ENCODE measurements around the gene WWOX. TPM values are rescaled to one million over a fixed set of nuclear protein-coding genes. Genes with fewer than 3 reads are reported as not detected.
A peak's percentile ranks its signal among the peaks of the same experiment; 100 is the strongest.

WWOX gene
- polyA plus RNA-seq, 4 donors, result 4.9 to 15.8 (median 7.0) TPM

GRCh38 chr16:78743556-78743955 is 644.1 kb downstream of the WWOX start:
- Histone ChIP-seq H3K27ac (ENCODE audit: low read depth in 1 of 3, low read length in 2 of 3) (peak overlapping the region in 1 of 3 donors; percentile 92), H3K9me3 (ENCODE audit: control insufficient read depth in 2 of 2, insufficient read depth in 1 of 2, low read depth in 1 of 2, low read length in 1 of 2) (peaks cover 0 to 6% of the 10 kb centered on the region in 2 donors), H3K36me3 (ENCODE audit: control insufficient read depth in 3 of 3, insufficient read depth in 2 of 3, low read depth in 1 of 3, low read length in 3 of 3) (no peaks in the 10 kb centered on the region), H3K4me3 (ENCODE audit: low read depth in 1 of 3, low read length in 3 of 3) (no peak overlapping the region), H3K4me1 (ENCODE audit: control insufficient read depth in 3 of 3, insufficient read depth in 2 of 3, low read depth in 1 of 3, low read length in 2 of 3) (peaks cover 0 to 13% (median 0%) of the 10 kb centered on the region in 3 donors), H3K27me3 (ENCODE audit: control insufficient read depth in 3 of 3, insufficient read depth in 3 of 3, low read length in 3 of 3) (no peaks in the 10 kb centered on the region)
- DNase-seq (no peak), FAIRE-seq (no peak)
- WGBS, 3 donors, result 82 to 84% (median 84%) methylated on average over 4 of the region's 4 CpGs

- FAIRE-seq (no peak), DNase-seq (no peak)
- Histone ChIP-seq H3K4me3 (ENCODE audit: low read depth in 1 of 3, low read length in 3 of 3) (no peak overlapping the region), H3K27ac (ENCODE audit: low read depth in 1 of 3, low read length in 2 of 3) (no peak overlapping the region), H3K4me1 (ENCODE audit: control insufficient read depth in 3 of 3, insufficient read depth in 2 of 3, low read depth in 1 of 3, low read length in 2 of 3) (peaks cover 0 to 13% (median 0%) of the 10 kb centered on the region in 3 donors), H3K27me3 (ENCODE audit: control insufficient read depth in 3 of 3, insufficient read depth in 3 of 3, low read length in 3 of 3) (no peaks in the 10 kb centered on the region), H3K36me3 (ENCODE audit: control insufficient read depth in 3 of 3, insufficient read depth in 2 of 3, low read depth in 1 of 3, low read length in 3 of 3) (no peaks in the 10 kb centered on the region), H3K9me3 (ENCODE audit: control insufficient read depth in 2 of 2, insufficient read depth in 1 of 2, low read depth in 1 of 2, low read length in 1 of 2) (peaks cover 0 to 6% of the 10 kb centered on the region in 2 donors)
- WGBS, 3 donors, result 56 to 80% (median 76%) methylated on average over 5 of the region's 5 CpGs
Measured at GRCh38 chr16:78744099-78744498, 644.6 kb downstream of the WWOX start.

- Histone ChIP-seq H3K4me3 (ENCODE audit: low read depth in 1 of 3, low read length in 3 of 3) (no peak overlapping the region), H3K36me3 (ENCODE audit: control insufficient read depth in 3 of 3, insufficient read depth in 2 of 3, low read depth in 1 of 3, low read length in 3 of 3) (no peaks in the 10 kb centered on the region), H3K27ac (ENCODE audit: low read depth in 1 of 3, low read length in 2 of 3) (no peak overlapping the region), H3K4me1 (ENCODE audit: control insufficient read depth in 3 of 3, insufficient read depth in 2 of 3, low read depth in 1 of 3, low read length in 2 of 3) (peaks cover 0 to 13% (median 0%) of the 10 kb centered on the region in 3 donors), H3K9me3 (ENCODE audit: control insufficient read depth in 2 of 2, insufficient read depth in 1 of 2, low read depth in 1 of 2, low read length in 1 of 2) (peaks cover 0 to 6% of the 10 kb centered on the region in 2 donors), H3K27me3 (ENCODE audit: control insufficient read depth in 3 of 3, insufficient read depth in 3 of 3, low read length in 3 of 3) (no peaks in the 10 kb centered on the region)
- FAIRE-seq, result no peak
- WGBS, 3 donors, result 67 to 84% (median 83%) methylated on average over 3 of the region's 3 CpGs
- DNase-seq, result no peak
Measured at GRCh38 chr16:78744796-78745107, 645.3 kb downstream of the WWOX start.

- no peaks in the 10 kb centered on the region for H3K36me3 ChIP-seq (ENCODE audit: control insufficient read depth in 3 of 3, insufficient read depth in 2 of 3, low read depth in 1 of 3, low read length in 3 of 3)
- FAIRE-seq, result no peak
- H3K4me1 ChIP-seq (ENCODE audit: control insufficient read depth in 3 of 3, insufficient read depth in 2 of 3, low read depth in 1 of 3, low read length in 2 of 3), result peaks cover 0 to 12% (median 0%) of the 10 kb centered on the region in 3 donors
- H3K4me3 ChIP-seq (ENCODE audit: low read depth in 1 of 3, low read length in 3 of 3), result no peak overlapping the region
- no peak overlapping the region for H3K27ac ChIP-seq (ENCODE audit: low read depth in 1 of 3, low read length in 2 of 3)
- DNase-seq, result no peak
- H3K9me3 ChIP-seq (ENCODE audit: control insufficient read depth in 2 of 2, insufficient read depth in 1 of 2, low read depth in 1 of 2, low read length in 1 of 2), result peaks cover 0 to 5% of the 10 kb centered on the region in 2 donors
- H3K27me3 ChIP-seq (ENCODE audit: control insufficient read depth in 3 of 3, insufficient read depth in 3 of 3, low read length in 3 of 3), result no peaks in the 10 kb centered on the region
- WGBS, 3 donors, result 56 to 81% (median 78%) methylated on average over 7 of the region's 7 CpGs
Measured at GRCh38 chr16:78745108-78746019, 645.9 kb downstream of the WWOX start.

GRCh38 chr16:78746718-78747117 is 647.3 kb downstream of the WWOX start:
- DNase-seq, result no peak
- Histone ChIP-seq H3K27me3 (ENCODE audit: control insufficient read depth in 3 of 3, insufficient read depth in 3 of 3, low read length in 3 of 3) (no peaks in the 10 kb centered on the region), H3K9me3 (ENCODE audit: control insufficient read depth in 2 of 2, insufficient read depth in 1 of 2, low read depth in 1 of 2, low read length in 1 of 2) (peaks cover 0 to 3% of the 10 kb centered on the region in 2 donors), H3K4me1 (ENCODE audit: control insufficient read depth in 3 of 3, insufficient read depth in 2 of 3, low read depth in 1 of 3, low read length in 2 of 3) (peaks cover 0 to 9% (median 0%) of the 10 kb centered on the region in 3 donors), H3K27ac (ENCODE audit: low read depth in 1 of 3, low read length in 2 of 3) (no peak overlapping the region), H3K4me3 (ENCODE audit: low read depth in 1 of 3, low read length in 3 of 3) (no peak overlapping the region), H3K36me3 (ENCODE audit: control insufficient read depth in 3 of 3, insufficient read depth in 2 of 3, low read depth in 1 of 3, low read length in 3 of 3) (no peaks in the 10 kb centered on the region)
- WGBS, 3 donors, result 90 to 100% (median 91%) methylated on average over 2 of the region's 2 CpGs
- FAIRE-seq, result no peak

- H3K9me3 ChIP-seq (ENCODE audit: control insufficient read depth in 2 of 2, insufficient read depth in 1 of 2, low read depth in 1 of 2, low read length in 1 of 2), result peaks cover 0 to 3% of the 10 kb centered on the region in 2 donors
- no peaks in the 10 kb centered on the region for H3K27me3 ChIP-seq (ENCODE audit: control insufficient read depth in 3 of 3, insufficient read depth in 3 of 3, low read length in 3 of 3)
- H3K36me3 ChIP-seq (ENCODE audit: control insufficient read depth in 3 of 3, insufficient read depth in 2 of 3, low read depth in 1 of 3, low read length in 3 of 3), result no peaks in the 10 kb centered on the region
- WGBS, 3 donors, result 88 to 95% (median 94%) methylated on average over 9 of the region's 9 CpGs
- H3K27ac ChIP-seq (ENCODE audit: low read depth in 1 of 3, low read length in 2 of 3), result no peak overlapping the region
- no peak overlapping the region for H3K4me3 ChIP-seq (ENCODE audit: low read depth in 1 of 3, low read length in 3 of 3)
- DNase-seq, result no peak
- FAIRE-seq, result no peak
- peaks cover 0 to 6% (median 0%) of the 10 kb centered on the region in 3 donors for H3K4me1 ChIP-seq (ENCODE audit: control insufficient read depth in 3 of 3, insufficient read depth in 2 of 3, low read depth in 1 of 3, low read length in 2 of 3)
Measured at GRCh38 chr16:78748220-78748929, 648.9 kb downstream of the WWOX start.

- H3K27me3 ChIP-seq (ENCODE audit: control insufficient read depth in 3 of 3, insufficient read depth in 3 of 3, low read length in 3 of 3), result no peaks in the 10 kb centered on the region
- H3K36me3 ChIP-seq (ENCODE audit: control insufficient read depth in 3 of 3, insufficient read depth in 2 of 3, low read depth in 1 of 3, low read length in 3 of 3), result no peaks in the 10 kb centered on the region
- DNase-seq, result peak in 1 of 2 donors; percentile 29
- H3K9me3 ChIP-seq (ENCODE audit: control insufficient read depth in 2 of 2, insufficient read depth in 1 of 2, low read depth in 1 of 2, low read length in 1 of 2), result peaks cover 0 to 3% of the 10 kb centered on the region in 2 donors
- 63 to 74% (median 64%) methylated on average over 4 of the region's 4 CpGs for WGBS, 3 donors
- peak overlapping the region in 1 of 3 donors; percentile 22 for H3K27ac ChIP-seq (ENCODE audit: low read depth in 1 of 3, low read length in 2 of 3)
- H3K4me1 ChIP-seq (ENCODE audit: control insufficient read depth in 3 of 3, insufficient read depth in 2 of 3, low read depth in 1 of 3, low read length in 2 of 3), result no peaks in the 10 kb centered on the region
- no peak for FAIRE-seq
- H3K4me3 ChIP-seq (ENCODE audit: low read depth in 1 of 3, low read length in 3 of 3), result no peak overlapping the region
Measured at GRCh38 chr16:78749745-78750268, 650.4 kb downstream of the WWOX start.

GRCh38 chr16:78750611-78751010 is 651.2 kb downstream of the WWOX start:
- Histone ChIP-seq H3K27me3 (ENCODE audit: control insufficient read depth in 3 of 3, insufficient read depth in 3 of 3, low read length in 3 of 3) (no peaks in the 10 kb centered on the region), H3K36me3 (ENCODE audit: control insufficient read depth in 3 of 3, insufficient read depth in 2 of 3, low read depth in 1 of 3, low read length in 3 of 3) (no peaks in the 10 kb centered on the region), H3K9me3 (ENCODE audit: control insufficient read depth in 2 of 2, insufficient read depth in 1 of 2, low read depth in 1 of 2, low read length in 1 of 2) (peaks cover 0 to 3% of the 10 kb centered on the region in 2 donors), H3K4me3 (ENCODE audit: low read depth in 1 of 3, low read length in 3 of 3) (no peak overlapping the region), H3K4me1 (ENCODE audit: control insufficient read depth in 3 of 3, insufficient read depth in 2 of 3, low read depth in 1 of 3, low read length in 2 of 3) (no peaks in the 10 kb centered on the region), H3K27ac (ENCODE audit: low read depth in 1 of 3, low read length in 2 of 3) (no peak overlapping the region)
- WGBS, 3 donors, result 94 to 96% (median 95%) methylated on average over 8 of the region's 8 CpGs
- DNase-seq (no peak), FAIRE-seq (no peak)
